Tibial nerve (tissue), 4 donors: ENCODE data around the gene MIER2. TPM values are rescaled to one million over a fixed set of nuclear protein-coding genes. Genes with fewer than 3 reads are reported as not detected.

ENCODE experiments used
- DNase-seq, 2 donors: peaks; one replicate each; pipeline ENCODE4 v3.0.0-alpha.2; 2019; ENCODE audit warnings: low spot score in 2 of 2
- H3K27ac ChIP-seq, 4 donors: fragments of 200-600 bp; sonication (generic) in 3 of 4; one replicate each; pipeline ENCODE4 v1.5.1; 2017 to 2019; ENCODE audit warnings: mild to moderate bottlenecking in 1 of 4
- H3K27me3 ChIP-seq, 2 donors: fragments of 200-600 bp; sonication (generic) in 1 of 2; one replicate each; pipeline versions ENCODE4 v1.5.1 to v1.6.0; 2017 to 2019
- H3K36me3 ChIP-seq, 3 donors: fragments of 200-600 bp; sonication (generic); one replicate each; pipeline ENCODE4 v1.5.1; 2018 to 2019
- H3K4me1 ChIP-seq, 4 donors: fragments of 200-600 bp; sonication (generic) in 3 of 4; one replicate each; pipeline ENCODE4 v1.5.1; 2017 to 2019
- H3K4me3 ChIP-seq, 4 donors: fragments of 200-600 bp; sonication (generic) in 3 of 4; one replicate each; pipeline ENCODE4 v1.5.1; 2017 to 2019; ENCODE audit warnings: mild to moderate bottlenecking in 1 of 4, moderate library complexity in 1 of 4
- H3K9me3 ChIP-seq, 4 donors: fragments of 200-600 bp; sonication (generic) in 3 of 4; one replicate each; pipeline ENCODE4 v1.5.1; 2017 to 2019
- EP300 ChIP-seq, 2 donors: sonication (generic); formaldehyde crosslinking; IDR thresholded peaks; one replicate each; pipeline ENCODE4 v1.6.1; 2017; ENCODE audit warnings: antibody characterized with exemption in 2 of 2, mild to moderate bottlenecking in 1 of 2
- POLR2A ChIP-seq, 2 donors: fragments of 450-650 bp; IDR thresholded peaks; one replicate each; pipeline ENCODE4 v1.6.1; 2017; ENCODE audit warnings: antibody characterized with exemption in 2 of 2, mild to moderate bottlenecking in 2 of 2, moderate library complexity in 2 of 2
- WGBS, 2 donors: methylation state at CpG; one replicate each; pipeline ENCODE4 v1.1.5; 2018; 5-methylcytosine and 5-hydroxymethylcytosine counted together
- total RNA-seq, 4 donors: library from RNA; depleted of rRNA; stranded (reverse); fragments of >200 nt; gene quantifications; one replicate each; pipeline ENCODE4 v1.1.0, GENCODE V29; 2016
- TF ChIP-seq, protein P1 (sequence below), 5 experiments: fragments of 200-600 bp in 3 of 5; fragments of 450-650 bp in 2 of 5; sonication (generic) in 3 of 5; IDR thresholded peaks; one replicate each; pipeline ENCODE4 v1.5.1; 2016 to 2019; ENCODE audit warnings: antibody characterized with exemption in 5 of 5, mild to moderate bottlenecking in 3 of 5, moderate library complexity in 2 of 5

MIER2 gene
- total RNA-seq, 4 donors from 2014 or later, result 17.8 to 20.7 (median 19.1) TPM

DNA sequence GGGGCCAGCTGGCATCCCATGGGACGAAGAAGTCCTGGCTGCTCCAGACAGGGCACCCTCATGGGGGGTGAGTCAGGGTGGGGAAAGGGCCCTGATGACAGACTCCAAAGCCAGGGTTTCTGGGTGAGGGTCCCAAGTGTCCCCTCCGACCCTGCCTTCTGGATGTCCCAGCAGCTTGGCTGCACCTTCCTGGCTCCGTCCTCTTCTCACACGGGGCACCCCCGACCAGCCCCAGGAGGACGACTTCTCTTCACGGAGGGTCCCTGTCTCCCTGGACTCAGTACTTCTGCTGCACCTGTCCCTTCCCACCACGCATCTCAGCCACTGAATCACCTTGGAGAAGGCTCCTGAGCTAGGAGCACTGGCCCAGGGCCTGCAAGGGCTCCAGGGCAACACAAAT, 19.9 kb downstream of the MIER2 start:
- Histone ChIP-seq H3K4me3 (no peak overlapping the region), H3K36me3 (peaks cover 0 to 98% (median 19%) of the 10 kb centered on the region in 3 donors), H3K9me3 (peaks cover 0 to 17% (median 2%) of the 10 kb centered on the region in 4 donors), H3K4me1 (no peaks in the 10 kb centered on the region), H3K27me3 (no peaks in the 10 kb centered on the region), H3K27ac (no peak overlapping the region)
- no peak for TF ChIP-seq POLR2A (IDR thresholded peaks at IDR 0.05)
- TF ChIP-seq, protein P1, sequence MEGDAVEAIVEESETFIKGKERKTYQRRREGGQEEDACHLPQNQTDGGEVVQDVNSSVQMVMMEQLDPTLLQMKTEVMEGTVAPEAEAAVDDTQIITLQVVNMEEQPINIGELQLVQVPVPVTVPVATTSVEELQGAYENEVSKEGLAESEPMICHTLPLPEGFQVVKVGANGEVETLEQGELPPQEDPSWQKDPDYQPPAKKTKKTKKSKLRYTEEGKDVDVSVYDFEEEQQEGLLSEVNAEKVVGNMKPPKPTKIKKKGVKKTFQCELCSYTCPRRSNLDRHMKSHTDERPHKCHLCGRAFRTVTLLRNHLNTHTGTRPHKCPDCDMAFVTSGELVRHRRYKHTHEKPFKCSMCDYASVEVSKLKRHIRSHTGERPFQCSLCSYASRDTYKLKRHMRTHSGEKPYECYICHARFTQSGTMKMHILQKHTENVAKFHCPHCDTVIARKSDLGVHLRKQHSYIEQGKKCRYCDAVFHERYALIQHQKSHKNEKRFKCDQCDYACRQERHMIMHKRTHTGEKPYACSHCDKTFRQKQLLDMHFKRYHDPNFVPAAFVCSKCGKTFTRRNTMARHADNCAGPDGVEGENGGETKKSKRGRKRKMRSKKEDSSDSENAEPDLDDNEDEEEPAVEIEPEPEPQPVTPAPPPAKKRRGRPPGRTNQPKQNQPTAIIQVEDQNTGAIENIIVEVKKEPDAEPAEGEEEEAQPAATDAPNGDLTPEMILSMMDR (IDR thresholded peaks at IDR 0.05), result no peak
- no peak for TF ChIP-seq EP300 (IDR thresholded peaks at IDR 0.05)
- 94 to 100% methylated on average over 8 of the region's 8 CpGs for WGBS, 2 donors
- DNase-seq, result no peak

DNA sequence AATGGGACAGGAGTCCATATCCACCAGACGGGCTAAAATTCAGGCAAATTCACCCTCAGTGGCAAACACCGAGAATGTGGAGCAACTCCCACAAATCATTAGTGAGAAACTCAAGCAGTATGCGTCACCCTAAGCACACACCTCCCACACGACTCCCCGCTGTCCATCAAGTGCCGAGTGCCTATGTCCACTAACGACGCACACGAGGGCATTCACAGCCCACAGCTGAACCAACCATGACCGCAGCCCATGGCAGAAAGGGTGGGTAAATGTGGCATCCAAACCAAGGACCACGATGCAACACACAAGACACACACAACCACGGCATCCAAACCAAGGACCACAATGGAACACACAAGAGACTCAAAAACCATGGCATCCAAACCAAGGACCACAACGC, 22.0 kb downstream of the MIER2 start:
- Histone ChIP-seq H3K4me1 (no peaks in the 10 kb centered on the region), H3K4me3 (no peak overlapping the region), H3K9me3 (peaks cover 0 to 9% (median 0%) of the 10 kb centered on the region in 4 donors), H3K27ac (no peak overlapping the region), H3K36me3 (peaks cover 0 to 98% (median 13%) of the 10 kb centered on the region in 3 donors), H3K27me3 (no peaks in the 10 kb centered on the region)
- no peak for DNase-seq
- 94 to 98% methylated on average over 13 of the region's 13 CpGs for WGBS, 2 donors
- TF ChIP-seq POLR2A (IDR thresholded peaks at IDR 0.05) (no peak), EP300 (IDR thresholded peaks at IDR 0.05) (no peak)
- TF ChIP-seq, protein P1 (IDR thresholded peaks at IDR 0.05), result no peak

- WGBS, 2 donors, result 91 to 93% methylated on average over 5 of the region's 5 CpGs
- TF ChIP-seq POLR2A (IDR thresholded peaks at IDR 0.05) (no peak), EP300 (IDR thresholded peaks at IDR 0.05) (no peak)
- TF ChIP-seq, protein P1 (IDR thresholded peaks at IDR 0.05), result no peak
- peaks cover 0 to 9% (median 0%) of the 10 kb centered on the region in 4 donors for H3K9me3 ChIP-seq
- H3K36me3 ChIP-seq, result peaks cover 0 to 97% (median 4%) of the 10 kb centered on the region in 3 donors
- H3K4me3 ChIP-seq, result no peak overlapping the region
- no peaks in the 10 kb centered on the region for H3K27me3 ChIP-seq
- H3K4me1 ChIP-seq, result no peaks in the 10 kb centered on the region
- DNase-seq, result no peak
- no peak overlapping the region for H3K27ac ChIP-seq
Observed at GRCh38 chr19:318509-318774, 26.2 kb downstream of the MIER2 start.

DNA sequence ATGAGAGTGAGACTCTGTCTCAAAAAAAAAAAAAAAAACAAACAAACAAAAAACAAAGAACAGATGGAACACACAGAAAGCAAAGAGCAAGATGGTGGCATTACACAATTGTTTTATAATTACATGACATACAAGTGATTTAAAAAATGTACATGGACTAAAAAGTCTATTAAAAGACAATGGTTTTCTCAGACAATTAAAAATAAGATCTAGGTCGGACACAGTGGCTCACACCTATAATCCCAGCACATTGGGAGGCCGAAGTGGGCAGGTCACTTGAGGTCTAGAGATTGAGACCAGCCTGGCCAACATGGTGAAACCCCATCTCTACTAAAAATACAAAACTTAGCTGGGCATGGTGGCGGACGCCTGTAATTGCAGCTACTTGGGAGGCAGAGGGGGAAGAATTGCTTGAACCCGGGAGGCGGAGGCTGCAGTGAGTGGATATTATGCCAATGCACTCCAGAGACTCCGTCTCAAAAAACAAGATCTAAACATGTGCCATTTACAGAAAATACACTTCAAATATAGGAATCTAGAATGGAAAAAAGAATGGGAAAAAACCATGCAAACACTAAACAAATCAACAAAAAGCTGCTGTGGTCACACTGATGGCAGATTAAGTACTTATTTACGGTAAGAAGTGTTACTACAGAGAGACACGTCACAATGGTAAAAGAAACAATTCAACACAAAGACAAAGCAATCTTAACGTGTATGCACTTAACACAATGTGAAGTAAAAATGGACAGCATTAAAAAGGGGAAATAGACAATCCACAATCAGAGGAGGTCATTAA, 26.7 kb downstream of the MIER2 start:
- Histone ChIP-seq H3K27ac (no peak overlapping the region), H3K4me1 (no peaks in the 10 kb centered on the region), H3K36me3 (peaks cover 0 to 97% (median 4%) of the 10 kb centered on the region in 3 donors), H3K27me3 (no peaks in the 10 kb centered on the region), H3K9me3 (peaks cover 0 to 9% (median 0%) of the 10 kb centered on the region in 4 donors), H3K4me3 (no peak overlapping the region)
- 94 to 95% methylated on average over 10 of the region's 10 CpGs for WGBS, 2 donors
- no peak for DNase-seq
- TF ChIP-seq POLR2A (IDR thresholded peaks at IDR 0.05), result no peak
- TF ChIP-seq EP300 (IDR thresholded peaks at IDR 0.05), result no peak
- TF ChIP-seq, protein P1 (IDR thresholded peaks at IDR 0.05), result no peak

GRCh38 chr19:315811-316210, 28.8 kb downstream of the MIER2 start:
- Histone ChIP-seq H3K27me3 (no peaks in the 10 kb centered on the region), H3K9me3 (peaks cover 0 to 9% (median 0%) of the 10 kb centered on the region in 4 donors), H3K27ac (no peak overlapping the region), H3K4me3 (no peak overlapping the region), H3K36me3 (peaks cover 0 to 93% (median 9%) of the 10 kb centered on the region in 3 donors), H3K4me1 (no peaks in the 10 kb centered on the region)
- DNase-seq, result no peak
- 91 to 92% methylated on average over 8 of the region's 8 CpGs for WGBS, 2 donors
- TF ChIP-seq, protein P1 (IDR thresholded peaks at IDR 0.05), result no peak
- TF ChIP-seq POLR2A (IDR thresholded peaks at IDR 0.05), result no peak
- no peak for TF ChIP-seq EP300 (IDR thresholded peaks at IDR 0.05)
